SK-N-SH (cell line): ENCODE measurements around the gene IFT122.

Source experiments
- RAD21 ChIP-seq: IDR thresholded peaks from 2 replicates; pipeline ENCODE4 v1.6.1; 2012; ENCODE audit warnings: mild to moderate bottlenecking, low read length
- SIN3A ChIP-seq: IDR thresholded peaks from 2 replicates; pipeline ENCODE4 v1.6.1; 2012; ENCODE audit warnings: low read depth, mild to moderate bottlenecking, low read length, moderate library complexity, borderline replicate concordance
- TF ChIP-seq, protein P1 (sequence below): fragments of 200-600 bp; sonication (generic); IDR thresholded peaks from 2 replicates; pipeline ENCODE4 v1.6.1; 2017; ENCODE audit warnings: antibody characterized with exemption, mild to moderate bottlenecking, moderate library complexity
- TF ChIP-seq, protein P2 (sequence below): IDR thresholded peaks from 2 replicates; pipeline ENCODE4 v1.4.0; 2012; ENCODE audit warnings: low read depth, borderline replicate concordance

DNA sequence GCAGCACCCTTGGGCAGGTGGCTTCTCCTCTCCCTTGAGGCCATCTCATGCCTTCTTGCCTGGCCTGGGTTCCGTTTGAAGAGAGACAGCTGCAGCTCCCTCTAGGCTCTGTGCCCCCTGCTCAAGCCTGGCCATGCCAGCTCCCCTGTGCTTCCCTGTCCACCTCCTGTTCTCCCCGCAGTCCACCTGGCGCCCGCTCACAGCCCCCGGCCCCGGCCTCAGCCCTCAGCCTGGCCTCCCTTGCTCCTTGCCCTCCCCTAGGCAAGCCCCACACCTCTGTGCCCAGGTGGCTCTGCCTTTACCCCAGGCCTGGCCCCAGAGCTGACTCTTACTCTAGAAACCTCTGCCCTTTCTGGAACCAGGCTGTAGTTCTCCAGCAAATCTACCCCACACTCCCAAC, 74.5 kb downstream of the IFT122 start:
- TF ChIP-seq, protein P1, sequence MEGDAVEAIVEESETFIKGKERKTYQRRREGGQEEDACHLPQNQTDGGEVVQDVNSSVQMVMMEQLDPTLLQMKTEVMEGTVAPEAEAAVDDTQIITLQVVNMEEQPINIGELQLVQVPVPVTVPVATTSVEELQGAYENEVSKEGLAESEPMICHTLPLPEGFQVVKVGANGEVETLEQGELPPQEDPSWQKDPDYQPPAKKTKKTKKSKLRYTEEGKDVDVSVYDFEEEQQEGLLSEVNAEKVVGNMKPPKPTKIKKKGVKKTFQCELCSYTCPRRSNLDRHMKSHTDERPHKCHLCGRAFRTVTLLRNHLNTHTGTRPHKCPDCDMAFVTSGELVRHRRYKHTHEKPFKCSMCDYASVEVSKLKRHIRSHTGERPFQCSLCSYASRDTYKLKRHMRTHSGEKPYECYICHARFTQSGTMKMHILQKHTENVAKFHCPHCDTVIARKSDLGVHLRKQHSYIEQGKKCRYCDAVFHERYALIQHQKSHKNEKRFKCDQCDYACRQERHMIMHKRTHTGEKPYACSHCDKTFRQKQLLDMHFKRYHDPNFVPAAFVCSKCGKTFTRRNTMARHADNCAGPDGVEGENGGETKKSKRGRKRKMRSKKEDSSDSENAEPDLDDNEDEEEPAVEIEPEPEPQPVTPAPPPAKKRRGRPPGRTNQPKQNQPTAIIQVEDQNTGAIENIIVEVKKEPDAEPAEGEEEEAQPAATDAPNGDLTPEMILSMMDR = no peak
- no peak for TF ChIP-seq SIN3A
- TF ChIP-seq, protein P2, sequence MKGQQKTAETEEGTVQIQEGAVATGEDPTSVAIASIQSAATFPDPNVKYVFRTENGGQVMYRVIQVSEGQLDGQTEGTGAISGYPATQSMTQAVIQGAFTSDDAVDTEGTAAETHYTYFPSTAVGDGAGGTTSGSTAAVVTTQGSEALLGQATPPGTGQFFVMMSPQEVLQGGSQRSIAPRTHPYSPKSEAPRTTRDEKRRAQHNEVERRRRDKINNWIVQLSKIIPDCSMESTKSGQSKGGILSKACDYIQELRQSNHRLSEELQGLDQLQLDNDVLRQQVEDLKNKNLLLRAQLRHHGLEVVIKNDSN = no peak
- no peak for TF ChIP-seq RAD21
